Measurements from ENCODE around the gene MKX. TPM values are rescaled to one million over a fixed set of nuclear protein-coding genes. Genes with fewer than 3 reads are reported as not detected.

MKX gene
- total RNA-seq, 1 experiment from 2014 or later, result not detected

DNA sequence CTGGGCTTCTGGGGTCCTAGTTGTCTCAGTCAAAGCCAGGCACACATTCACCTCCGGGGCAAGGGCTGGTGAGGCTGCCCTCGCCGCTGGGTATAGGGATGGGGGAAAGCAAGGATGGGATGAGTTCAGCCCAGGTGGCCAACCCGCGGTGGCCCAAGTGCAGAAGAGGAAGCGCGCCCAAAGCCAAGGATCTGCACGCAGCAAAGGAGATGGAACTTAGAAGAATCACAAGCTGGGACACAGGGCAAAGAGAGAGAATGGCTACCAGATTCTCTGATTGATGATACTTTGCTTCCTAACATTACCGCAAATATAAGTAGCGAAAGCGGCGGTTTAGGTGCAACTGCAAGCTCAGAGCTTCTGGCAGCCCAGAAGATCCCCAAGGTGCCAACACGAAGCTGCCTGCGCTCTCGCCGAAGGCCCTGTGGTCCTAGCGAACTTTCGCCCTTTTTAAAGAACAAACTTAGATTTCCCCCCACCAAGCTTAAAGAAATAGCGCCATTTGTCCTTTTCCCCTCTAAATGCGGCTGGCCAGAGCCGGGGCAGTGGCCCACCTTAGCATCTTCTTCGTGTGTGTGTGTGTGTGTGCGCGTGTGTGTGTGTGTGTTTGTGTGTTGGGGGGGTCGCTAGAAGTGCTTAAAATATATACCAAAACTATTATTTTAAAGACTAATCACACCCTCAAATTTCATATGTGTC lies 927 bp upstream of the MKX start:
- no peaks in the 10 kb centered on the region for H3K9me3 ChIP-seq (ENCODE audit: control insufficient read depth, insufficient read depth, low read depth, low read length)
- POLR2A ChIA-PET, result interaction anchor here (0.7 kb wide), 1 partner anchor 613 kb away, joined by 4 read pairs; no protein-coding TSS in a partner anchor
- no peaks in the 10 kb centered on the region; the same call in 1 of the 2 replicates for H3K4me1 ChIP-seq (ENCODE audit: control insufficient read depth, insufficient read depth, low read length)
- CTCF ChIA-PET, result no interaction called here
- ATAC-seq, result no peak
- H3K4me3 ChIP-seq (ENCODE audit: low read depth in 2 of 2, low read length in 2 of 2), result no peak overlapping the region
- intact Hi-C loops (cut with micrococcal nuclease; ENCODE audit: unreplicated experiment), result no loop called here
- no TSS peak for BruUV-seq (replicated peaks)
- no peak for DNase-seq (ENCODE audit: low read depth, low spot score)
- no peaks in the 10 kb centered on the region for H3K36me3 ChIP-seq (ENCODE audit: control insufficient read depth, insufficient read depth, low read length)
- TF ChIP-seq, protein P1, sequence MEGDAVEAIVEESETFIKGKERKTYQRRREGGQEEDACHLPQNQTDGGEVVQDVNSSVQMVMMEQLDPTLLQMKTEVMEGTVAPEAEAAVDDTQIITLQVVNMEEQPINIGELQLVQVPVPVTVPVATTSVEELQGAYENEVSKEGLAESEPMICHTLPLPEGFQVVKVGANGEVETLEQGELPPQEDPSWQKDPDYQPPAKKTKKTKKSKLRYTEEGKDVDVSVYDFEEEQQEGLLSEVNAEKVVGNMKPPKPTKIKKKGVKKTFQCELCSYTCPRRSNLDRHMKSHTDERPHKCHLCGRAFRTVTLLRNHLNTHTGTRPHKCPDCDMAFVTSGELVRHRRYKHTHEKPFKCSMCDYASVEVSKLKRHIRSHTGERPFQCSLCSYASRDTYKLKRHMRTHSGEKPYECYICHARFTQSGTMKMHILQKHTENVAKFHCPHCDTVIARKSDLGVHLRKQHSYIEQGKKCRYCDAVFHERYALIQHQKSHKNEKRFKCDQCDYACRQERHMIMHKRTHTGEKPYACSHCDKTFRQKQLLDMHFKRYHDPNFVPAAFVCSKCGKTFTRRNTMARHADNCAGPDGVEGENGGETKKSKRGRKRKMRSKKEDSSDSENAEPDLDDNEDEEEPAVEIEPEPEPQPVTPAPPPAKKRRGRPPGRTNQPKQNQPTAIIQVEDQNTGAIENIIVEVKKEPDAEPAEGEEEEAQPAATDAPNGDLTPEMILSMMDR (IDR thresholded peaks at IDR 0.05), result no peak
- TF ChIP-seq POLR2AphosphoS5 (IDR thresholded peaks at IDR 0.05; ENCODE audit: low read depth, low read length) (no peak), TCF7L2 (IDR thresholded peaks at IDR 0.05; ENCODE audit: low read depth, low read length) (no peak)
- peaks cover 14% of the 10 kb centered on the region for H3K27me3 ChIP-seq (ENCODE audit: control insufficient read depth, insufficient read depth, low read length)
- H3K27ac ChIP-seq (ENCODE audit: low read length), result no peak overlapping the region
- in situ Hi-C loops (cut with HindIII; ENCODE audit: low pct_unique_long_range_greater_than_20kb, low sequenced_read_pairs), result no loop called here

DNA sequence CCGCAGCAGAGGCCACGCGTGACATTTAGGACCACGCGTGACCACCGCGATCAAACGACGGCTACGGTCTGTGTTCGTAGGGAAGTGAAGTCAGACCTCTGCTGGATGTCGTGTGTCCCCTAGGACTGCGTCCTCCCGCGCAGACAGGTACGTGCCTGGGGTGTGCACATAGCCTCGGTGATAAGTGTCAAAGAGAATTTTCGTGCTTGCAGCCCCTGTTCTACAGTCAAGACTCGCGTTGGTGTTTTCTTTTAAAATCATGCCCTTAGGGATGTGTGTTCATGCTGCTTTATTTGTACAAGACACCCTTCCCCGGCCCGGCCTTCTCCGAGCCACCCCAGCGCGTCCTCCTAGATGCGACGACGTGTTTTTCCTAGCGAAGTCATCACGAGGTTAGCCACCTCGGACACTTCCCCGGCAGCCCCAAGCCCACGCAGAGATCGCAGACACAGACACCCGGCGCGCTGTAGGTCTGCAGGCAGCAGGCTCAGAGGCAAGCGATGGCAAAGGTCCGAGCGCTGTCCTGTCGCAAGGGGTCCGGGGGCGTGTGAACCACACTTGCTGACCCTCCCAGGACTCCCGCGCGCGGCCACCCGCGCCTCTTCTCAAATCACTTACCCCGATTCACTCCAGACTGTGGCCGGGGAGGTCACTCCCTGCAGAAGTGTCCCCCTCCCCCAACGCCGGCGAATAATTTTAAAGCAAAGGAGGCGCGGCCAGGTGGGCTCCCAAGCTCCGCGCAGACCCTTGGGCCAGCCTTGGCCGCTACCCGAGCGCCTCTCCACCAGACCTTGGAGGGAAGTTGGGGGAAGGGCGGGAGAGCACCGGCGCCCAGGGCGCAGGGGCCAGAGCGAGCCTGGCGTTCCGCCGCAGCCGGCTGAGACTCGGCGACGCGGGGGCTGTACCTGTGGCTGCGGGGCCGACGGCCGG lies 552 bp downstream of the MKX start:
- Histone ChIP-seq H3K36me3 (ENCODE audit: control insufficient read depth, insufficient read depth, low read length) (no peaks in the 10 kb centered on the region), H3K27ac (ENCODE audit: low read length) (no peak overlapping the region), H3K4me3 (ENCODE audit: low read depth in 2 of 2, low read length in 2 of 2) (no peak overlapping the region; a peak in 1 of 4 replicates), H3K4me1 (ENCODE audit: control insufficient read depth, insufficient read depth, low read length) (no peaks in the 10 kb centered on the region; the same call in 1 of the 2 replicates), H3K27me3 (ENCODE audit: control insufficient read depth, insufficient read depth, low read length) (peaks cover 14% of the 10 kb centered on the region), H3K9me3 (ENCODE audit: control insufficient read depth, insufficient read depth, low read depth, low read length) (no peaks in the 10 kb centered on the region)
- CTCF ChIA-PET, result no interaction called here
- TF ChIP-seq POLR2AphosphoS5 (IDR thresholded peaks at IDR 0.05; ENCODE audit: low read depth, low read length) (no peak), SIN3A (IDR thresholded peaks at IDR 0.05; ENCODE audit: borderline replicate concordance, insufficient read depth, low read depth, low read length) (no peak), TCF7L2 (IDR thresholded peaks at IDR 0.05; ENCODE audit: low read depth, low read length) (no peak)
- TF ChIP-seq, protein P1 (IDR thresholded peaks at IDR 0.05), result no peak
- ATAC-seq, result 0 out of 2 replicates have a peak, but pooled peaks have one; percentile 29
- DNase-seq (ENCODE audit: low read depth, low spot score), result no peak
- in situ Hi-C loops (cut with HindIII; ENCODE audit: low pct_unique_long_range_greater_than_20kb, low sequenced_read_pairs) (no loop called here), intact Hi-C loops (cut with micrococcal nuclease; ENCODE audit: unreplicated experiment) (no loop called here)
- POLR2A ChIA-PET, result no interaction called here
- BruUV-seq (replicated peaks), result no TSS peak

Measured in Panc1 (cell line).